BJ (cell line): ENCODE measurements around the gene PRRT1B. TPM values are rescaled to one million over a fixed set of nuclear protein-coding genes. Genes with fewer than 3 reads are reported as not detected.

Source experiments
- CTCF ChIA-PET: fragments of 350-600 bp; formaldehyde crosslinking; extraction: SDS; loops from one replicate; lab custom pipeline; 2021; ENCODE audit warnings: antibody characterized with exemption, inconsistent platforms; lab: Yijun Ruan, JAX
- POLR2A ChIA-PET: fragments of 300-600 bp; sonication (Branson Sonifier 250); formaldehyde crosslinking; extraction: SDS; loops from one replicate; lab custom pipeline; 2021; ENCODE audit warnings: antibody characterized with exemption; lab: Charles Lee
- DNase-seq: peaks from one replicate; pipeline ENCODE4 v3.0.0-alpha.2; 2011; ENCODE audit warnings: low read depth
- H3K27me3 ChIP-seq: 2 replicates; pipeline ENCODE4 v1.6.0; 2011; ENCODE audit warnings: low read length; ENCODE audit not compliant: control insufficient read depth, insufficient read depth
- H3K36me3 ChIP-seq: 2 replicates; pipeline ENCODE4 v1.5.1; 2011; ENCODE audit warnings: low read length; ENCODE audit not compliant: control insufficient read depth, insufficient read depth
- H3K4me3 ChIP-seq: 2 replicates; pipeline ENCODE4 v1.5.1; 2011; ENCODE audit warnings: low read depth, mild to moderate bottlenecking, control low read depth, low read length
- polyA plus RNA-seq: library from polyadenylated mRNA; depleted of rRNA; stranded (reverse); fragments of >200 nt; gene quantifications from 2 replicates; pipeline ENCODE4 v1.2.3, GENCODE V29; 2011
- TF ChIP-seq, protein P1 (sequence below): IDR thresholded peaks from 2 replicates; pipeline ENCODE4 v1.5.1; 2011; ENCODE audit warnings: low read depth, mild to moderate bottlenecking, control low read depth, inconsistent platforms, low read length, moderate library complexity; ENCODE audit not compliant: insufficient read depth

Gene PRRT1B
- polyA plus RNA-seq, 1 experiment = not detected

DNA sequence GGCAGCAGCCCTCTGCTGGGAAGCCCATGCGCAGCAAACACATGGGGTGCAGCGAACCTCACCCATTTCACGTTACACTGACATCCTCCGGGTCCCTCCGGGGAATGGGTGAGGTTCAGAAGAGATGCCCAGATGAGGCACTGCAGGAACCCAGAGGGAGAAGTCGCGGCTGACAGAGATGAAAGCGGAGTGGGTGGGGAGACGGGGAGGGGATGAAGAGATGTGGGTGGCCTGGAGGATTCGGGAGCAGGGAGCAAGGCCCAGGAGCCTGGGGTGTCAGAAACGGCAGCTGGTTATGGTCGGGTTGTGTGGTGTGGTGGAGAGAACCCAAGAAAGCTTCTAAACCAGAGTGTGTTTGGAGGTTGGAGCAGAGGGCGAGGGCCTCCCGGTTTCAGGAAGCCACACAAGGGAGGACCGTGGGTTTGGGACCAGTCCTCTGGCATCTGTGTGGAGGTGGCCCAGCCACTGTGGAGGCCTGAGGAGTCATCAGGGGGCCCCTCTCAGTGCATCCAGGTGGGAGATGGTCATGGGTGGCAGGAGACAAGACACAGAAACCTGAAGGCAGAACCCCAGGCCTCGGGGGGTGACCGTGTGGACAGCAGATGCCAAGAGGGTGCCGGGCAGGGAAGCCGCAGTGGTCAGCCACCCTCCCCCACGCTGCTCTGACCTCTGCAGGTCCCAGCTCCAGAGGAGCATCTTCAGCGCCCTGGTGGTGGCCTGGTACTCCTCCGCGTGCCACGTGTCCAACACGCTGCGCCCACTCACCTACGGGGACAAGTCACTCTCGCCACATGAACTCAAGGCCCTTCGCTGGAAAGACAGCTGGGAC is 22.9 kb upstream of the PRRT1B start:
- CTCF ChIA-PET = interaction anchor here (0.9 kb wide), 1 partner anchor 45 kb away, joined by 3 read pairs; no protein-coding TSS in a partner anchor
- TF ChIP-seq, protein P1, sequence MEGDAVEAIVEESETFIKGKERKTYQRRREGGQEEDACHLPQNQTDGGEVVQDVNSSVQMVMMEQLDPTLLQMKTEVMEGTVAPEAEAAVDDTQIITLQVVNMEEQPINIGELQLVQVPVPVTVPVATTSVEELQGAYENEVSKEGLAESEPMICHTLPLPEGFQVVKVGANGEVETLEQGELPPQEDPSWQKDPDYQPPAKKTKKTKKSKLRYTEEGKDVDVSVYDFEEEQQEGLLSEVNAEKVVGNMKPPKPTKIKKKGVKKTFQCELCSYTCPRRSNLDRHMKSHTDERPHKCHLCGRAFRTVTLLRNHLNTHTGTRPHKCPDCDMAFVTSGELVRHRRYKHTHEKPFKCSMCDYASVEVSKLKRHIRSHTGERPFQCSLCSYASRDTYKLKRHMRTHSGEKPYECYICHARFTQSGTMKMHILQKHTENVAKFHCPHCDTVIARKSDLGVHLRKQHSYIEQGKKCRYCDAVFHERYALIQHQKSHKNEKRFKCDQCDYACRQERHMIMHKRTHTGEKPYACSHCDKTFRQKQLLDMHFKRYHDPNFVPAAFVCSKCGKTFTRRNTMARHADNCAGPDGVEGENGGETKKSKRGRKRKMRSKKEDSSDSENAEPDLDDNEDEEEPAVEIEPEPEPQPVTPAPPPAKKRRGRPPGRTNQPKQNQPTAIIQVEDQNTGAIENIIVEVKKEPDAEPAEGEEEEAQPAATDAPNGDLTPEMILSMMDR = no peak
- Histone ChIP-seq H3K36me3 (peaks cover 47% of the 10 kb centered on the region), H3K27me3 (no peaks in the 10 kb centered on the region), H3K4me3 (no peak overlapping the region)
- POLR2A ChIA-PET = no interaction called here
- no peak for DNase-seq

DNA sequence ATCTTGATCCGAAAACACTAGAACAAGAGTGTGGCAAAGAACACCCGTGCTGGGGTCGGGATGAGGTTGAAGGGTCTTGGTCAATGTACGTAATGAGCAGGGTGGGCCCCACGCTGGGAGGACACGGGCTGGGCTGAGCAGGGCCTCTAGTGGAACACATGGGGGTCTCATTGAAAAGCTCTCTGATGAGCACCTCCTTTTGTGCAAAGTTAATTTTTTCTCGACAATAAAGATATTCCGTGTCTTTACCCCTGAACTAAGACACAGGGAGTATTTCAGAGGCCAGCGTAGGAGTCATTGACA is 22.3 kb upstream of the PRRT1B start:
- TF ChIP-seq, protein P1 = no peak
- ChIA-PET CTCF (no interaction called here), POLR2A (no interaction called here)
- H3K36me3 ChIP-seq = peaks cover 47% of the 10 kb centered on the region
- DNase-seq = no peak
- no peak overlapping the region for H3K4me3 ChIP-seq
- no peaks in the 10 kb centered on the region for H3K27me3 ChIP-seq

DNA sequence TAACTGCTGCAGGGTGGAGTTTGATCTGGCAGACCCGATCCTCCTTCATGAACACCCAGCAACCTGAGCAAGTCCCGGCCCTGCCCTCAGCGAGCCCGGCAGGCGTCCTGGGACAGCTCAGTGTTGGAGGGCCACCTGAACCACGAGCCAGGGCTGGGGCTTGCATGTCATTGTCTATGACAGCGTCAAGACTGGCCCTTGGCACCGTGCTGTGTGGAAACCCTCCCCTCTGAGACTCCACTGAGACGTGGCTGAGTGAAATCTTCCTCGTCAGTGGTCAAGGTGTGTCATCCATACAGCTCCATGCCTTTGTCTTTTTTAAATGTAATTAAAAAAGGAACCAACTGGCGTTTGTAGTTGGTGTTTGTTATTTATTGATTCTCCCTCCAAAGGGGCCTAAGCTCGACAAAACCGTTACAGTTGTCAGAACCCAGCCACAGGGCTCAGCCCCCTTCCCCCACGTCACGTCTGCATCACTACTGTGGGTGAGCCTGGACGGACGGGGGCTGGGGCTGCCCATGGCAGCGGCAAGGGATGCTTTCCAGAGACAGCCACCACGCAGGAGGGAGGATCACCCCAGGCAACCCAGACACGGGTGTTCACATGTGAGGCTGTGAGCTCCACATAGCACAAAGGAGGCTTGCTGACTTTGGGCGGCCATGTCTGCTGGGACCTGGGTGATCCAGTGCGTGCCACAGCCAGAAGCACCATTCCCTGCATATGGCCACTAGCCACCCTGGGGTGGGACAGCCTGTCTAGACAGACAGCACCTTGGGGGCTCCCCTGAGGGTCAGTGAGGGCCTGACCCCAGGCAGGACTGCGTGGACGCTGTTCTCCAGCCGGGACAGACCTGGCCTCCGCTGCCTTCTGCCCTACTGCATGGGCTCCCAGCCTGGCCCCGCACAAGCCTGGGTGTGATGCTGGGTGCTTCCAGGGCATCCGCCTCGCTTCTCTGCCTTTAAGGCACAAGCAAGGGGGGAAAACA is 21.6 kb upstream of the PRRT1B start:
- H3K36me3 ChIP-seq = peaks cover 47% of the 10 kb centered on the region
- no peak overlapping the region for H3K4me3 ChIP-seq
- CTCF ChIA-PET = interaction anchor here (0.7 kb wide), 1 partner anchor 174 kb away, joined by 3 read pairs; no protein-coding TSS in a partner anchor
- DNase-seq = no peak
- POLR2A ChIA-PET = no interaction called here
- H3K27me3 ChIP-seq = no peaks in the 10 kb centered on the region
- TF ChIP-seq, protein P1 = no peak

DNA sequence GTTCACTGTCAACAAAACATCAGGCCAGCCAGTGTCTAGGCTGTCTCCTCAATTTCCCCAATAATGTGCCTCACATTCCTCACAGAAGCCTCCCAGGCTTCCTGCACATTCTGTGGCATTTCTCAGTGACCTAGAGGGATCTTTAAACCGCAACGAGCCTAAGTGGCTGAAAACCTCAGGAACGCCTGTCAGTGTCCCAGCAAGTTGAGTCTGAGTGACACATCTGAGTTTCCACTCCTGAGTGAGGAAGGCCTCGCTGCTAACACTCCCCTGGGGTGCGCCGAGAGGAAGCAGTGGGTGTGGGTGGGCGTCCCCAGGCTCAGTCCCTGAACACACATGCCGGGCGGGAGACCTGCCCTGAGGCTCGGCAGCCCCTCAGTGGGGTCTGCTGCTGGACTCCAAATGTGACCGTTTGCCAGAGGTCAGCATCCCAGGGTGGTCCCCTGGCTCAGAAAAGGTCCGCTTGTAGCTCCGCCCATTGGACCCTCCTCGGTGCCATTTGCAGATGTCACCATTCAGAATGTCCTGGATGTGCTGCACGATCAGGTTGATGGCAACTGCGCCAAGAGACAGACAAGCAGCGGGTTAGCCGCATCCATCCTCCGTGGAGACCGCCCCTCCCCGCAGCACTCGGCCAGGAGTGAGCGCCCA is 20.5 kb upstream of the PRRT1B start:
- H3K36me3 ChIP-seq = peaks cover 44% of the 10 kb centered on the region
- TF ChIP-seq, protein P1 = no peak

More for the DNA sequence above, 20.5 kb upstream of the PRRT1B start:
- DNase-seq = peak; percentile 51
- POLR2A ChIA-PET = no interaction called here
- no peak overlapping the region for H3K4me3 ChIP-seq
- no peaks in the 10 kb centered on the region for H3K27me3 ChIP-seq
- CTCF ChIA-PET = no interaction called here
